ENCODE measurements around the gene TMCO2. TPM values are rescaled to one million over a fixed set of nuclear protein-coding genes. Genes with fewer than 3 reads are reported as not detected.

Gene TMCO2
- total and polyA plus RNA-seq, 8 donors = not detected

DNA sequence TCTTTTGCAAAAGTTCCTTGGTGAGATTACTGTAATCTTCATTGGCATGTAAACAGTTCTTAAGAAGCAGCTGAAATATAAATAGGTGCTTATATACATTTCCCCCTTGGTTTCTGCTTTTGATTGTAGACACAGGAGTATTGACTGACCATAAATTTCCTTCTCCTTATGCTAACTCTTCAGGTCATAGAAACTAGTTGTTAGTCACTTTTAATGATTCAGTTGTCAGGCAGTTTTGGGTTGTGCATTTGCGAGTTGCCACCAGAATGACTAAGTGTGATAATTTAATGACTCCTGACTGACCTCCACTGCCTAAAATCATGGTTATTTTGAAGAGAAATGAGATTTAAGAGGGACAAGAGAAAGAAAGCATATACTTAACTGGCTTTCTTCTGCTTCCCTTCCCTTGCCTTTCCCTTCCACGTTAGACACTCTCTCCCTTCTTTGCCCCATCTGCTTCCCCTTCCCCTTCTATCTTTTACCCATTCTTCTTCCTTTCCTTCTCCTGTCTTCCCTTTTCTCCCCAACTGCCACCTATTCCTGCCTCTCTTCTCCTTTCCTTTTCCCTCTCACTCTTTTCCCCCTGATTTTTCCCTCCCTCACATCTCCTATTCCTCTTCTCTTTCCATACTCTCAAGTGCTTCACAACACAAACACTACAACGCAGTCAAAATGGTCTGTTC, 22.6 kb downstream of the TMCO2 start:
- no peak overlapping the region for H3K4me3 ChIP-seq
- peaks cover 31 to 93% (median 78%) of the 10 kb centered on the region in 4 donors for H3K36me3 ChIP-seq
- no peaks in the 10 kb centered on the region for H3K27me3 ChIP-seq
- peaks cover 0 to 41% (median 20%) of the 10 kb centered on the region in 4 donors for H3K4me1 ChIP-seq
- intact Hi-C loops (cut with DNase I; ENCODE audit: low total_unique reads) = no loop called here
- WGBS, 5 donors = 56 to 84% (median 69%) methylated on average over 3 of the region's 3 CpGs
- no peaks in the 10 kb centered on the region for H3K9me3 ChIP-seq
- H3K27ac ChIP-seq = no peak overlapping the region
- TF ChIP-seq POLR2AphosphoS5 (IDR thresholded peaks at IDR 0.05) = no peak
- no peak for TF ChIP-seq POLR2A (IDR thresholded peaks at IDR 0.05)
- TF ChIP-seq, protein P1, sequence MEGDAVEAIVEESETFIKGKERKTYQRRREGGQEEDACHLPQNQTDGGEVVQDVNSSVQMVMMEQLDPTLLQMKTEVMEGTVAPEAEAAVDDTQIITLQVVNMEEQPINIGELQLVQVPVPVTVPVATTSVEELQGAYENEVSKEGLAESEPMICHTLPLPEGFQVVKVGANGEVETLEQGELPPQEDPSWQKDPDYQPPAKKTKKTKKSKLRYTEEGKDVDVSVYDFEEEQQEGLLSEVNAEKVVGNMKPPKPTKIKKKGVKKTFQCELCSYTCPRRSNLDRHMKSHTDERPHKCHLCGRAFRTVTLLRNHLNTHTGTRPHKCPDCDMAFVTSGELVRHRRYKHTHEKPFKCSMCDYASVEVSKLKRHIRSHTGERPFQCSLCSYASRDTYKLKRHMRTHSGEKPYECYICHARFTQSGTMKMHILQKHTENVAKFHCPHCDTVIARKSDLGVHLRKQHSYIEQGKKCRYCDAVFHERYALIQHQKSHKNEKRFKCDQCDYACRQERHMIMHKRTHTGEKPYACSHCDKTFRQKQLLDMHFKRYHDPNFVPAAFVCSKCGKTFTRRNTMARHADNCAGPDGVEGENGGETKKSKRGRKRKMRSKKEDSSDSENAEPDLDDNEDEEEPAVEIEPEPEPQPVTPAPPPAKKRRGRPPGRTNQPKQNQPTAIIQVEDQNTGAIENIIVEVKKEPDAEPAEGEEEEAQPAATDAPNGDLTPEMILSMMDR (IDR thresholded peaks at IDR 0.05) = no peak
- TF ChIP-seq EP300 (IDR thresholded peaks at IDR 0.05) = no peak
- no peak for DNase-seq

DNA sequence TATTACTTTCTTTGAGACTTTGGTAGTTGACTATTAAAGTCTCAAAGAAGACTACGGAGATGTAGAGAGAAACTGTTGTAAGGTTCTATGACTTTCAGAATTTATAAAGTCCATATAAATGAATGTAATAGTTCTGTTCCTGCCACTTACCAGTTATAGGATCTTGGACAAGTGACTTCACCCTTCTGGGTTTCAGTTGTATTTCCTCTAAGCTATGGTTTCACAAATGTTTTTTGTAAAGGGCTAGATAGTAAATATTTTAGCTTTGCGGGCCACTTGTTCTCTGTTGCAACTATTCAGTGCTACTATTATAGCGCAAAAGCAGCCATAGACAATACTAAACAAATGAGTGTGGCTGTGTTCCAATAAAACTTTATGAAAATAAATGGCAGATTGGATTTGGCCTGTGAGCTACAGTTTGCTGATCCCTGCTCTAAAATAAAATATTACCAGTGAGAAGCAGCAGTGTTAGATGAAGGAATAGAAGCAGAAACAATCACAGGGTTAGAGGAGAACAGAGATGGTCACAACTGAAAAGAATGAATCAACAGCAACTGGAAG, 25.0 kb downstream of the TMCO2 start:
- peaks cover 0 to 21% (median 9%) of the 10 kb centered on the region in 4 donors for H3K4me1 ChIP-seq
- DNase-seq = no peak
- H3K4me3 ChIP-seq = no peak overlapping the region
- H3K36me3 ChIP-seq = peaks cover 31 to 97% (median 92%) of the 10 kb centered on the region in 4 donors
- TF ChIP-seq POLR2A (IDR thresholded peaks at IDR 0.05) (no peak), POLR2AphosphoS5 (IDR thresholded peaks at IDR 0.05) (no peak), EP300 (IDR thresholded peaks at IDR 0.05) (no peak)
- TF ChIP-seq, protein P1 (IDR thresholded peaks at IDR 0.05) = no peak
- H3K27me3 ChIP-seq = no peaks in the 10 kb centered on the region
- H3K9me3 ChIP-seq = no peaks in the 10 kb centered on the region
- H3K27ac ChIP-seq = no peak overlapping the region
- WGBS, 5 donors = 87 to 95% (median 93%) methylated on average over 3 of the region's 3 CpGs
- intact Hi-C loops (cut with DNase I; ENCODE audit: low total_unique reads) = no loop called here

DNA sequence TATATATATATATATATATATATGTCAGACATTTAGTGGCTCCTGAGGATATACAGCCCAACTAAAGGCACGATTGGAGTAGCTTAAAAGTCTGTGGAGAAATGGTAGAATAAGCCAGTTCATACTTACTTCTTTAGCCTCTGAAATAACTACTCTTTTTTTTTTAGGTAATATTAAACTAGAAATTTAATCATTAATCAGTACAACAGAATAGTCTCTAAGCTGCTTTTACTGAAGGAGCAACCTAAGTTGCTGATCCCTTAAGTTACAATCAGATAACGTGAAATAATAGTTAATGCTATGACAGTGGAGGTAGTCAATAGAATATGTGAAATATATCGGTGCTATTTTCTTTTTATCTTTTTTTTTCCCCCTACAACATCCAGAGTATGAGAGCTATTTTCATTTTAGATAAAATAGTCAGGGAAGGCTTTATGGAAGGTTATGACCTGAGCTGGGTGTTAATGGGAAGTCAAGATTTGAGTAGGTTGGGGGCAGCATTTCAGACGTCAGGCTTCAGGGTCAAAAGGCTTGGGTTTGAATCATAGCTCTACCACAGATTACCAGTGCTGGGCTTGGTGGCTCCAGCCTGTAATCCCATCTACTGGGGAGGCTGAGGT, 25.9 kb downstream of the TMCO2 start:
- H3K27me3 ChIP-seq = no peaks in the 10 kb centered on the region

DNA sequence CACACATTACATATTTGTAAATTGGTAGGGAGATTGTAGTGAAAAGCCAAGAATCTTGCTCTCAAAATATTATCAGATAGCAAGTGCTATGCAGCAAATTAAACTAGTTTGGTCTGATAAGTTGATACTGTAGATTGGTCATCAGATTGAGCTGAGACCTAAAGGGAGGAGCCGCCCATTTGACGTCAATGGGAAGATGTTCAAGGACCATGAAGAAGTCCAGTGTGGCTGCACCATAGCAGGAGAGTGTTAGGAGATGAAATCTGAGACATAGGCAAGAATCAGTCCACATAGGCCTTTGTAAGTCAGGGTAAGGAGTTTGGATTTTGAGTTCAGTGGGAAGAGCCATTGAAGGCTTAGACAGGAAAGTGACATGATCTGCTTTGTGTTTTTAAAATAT, 26.6 kb downstream of the TMCO2 start:
- no peak overlapping the region for H3K4me3 ChIP-seq
- peaks cover 26 to 92% (median 88%) of the 10 kb centered on the region in 4 donors for H3K36me3 ChIP-seq
- DNase-seq = no peak
- no peaks in the 10 kb centered on the region for H3K9me3 ChIP-seq
- no peak overlapping the region for H3K27ac ChIP-seq
- H3K4me1 ChIP-seq = peaks cover 0 to 9% (median 0%) of the 10 kb centered on the region in 4 donors
- TF ChIP-seq, protein P1 (IDR thresholded peaks at IDR 0.05) = no peak
- WGBS, 5 donors = 94 to 100% (median 95%) methylated on average over 2 of the region's 2 CpGs
- no peaks in the 10 kb centered on the region for H3K27me3 ChIP-seq
- intact Hi-C loops (cut with DNase I; ENCODE audit: low total_unique reads) = no loop called here

More for the DNA sequence above, 25.9 kb downstream of the TMCO2 start:
- no peak overlapping the region for H3K4me3 ChIP-seq
- TF ChIP-seq POLR2A (IDR thresholded peaks at IDR 0.05) (no peak), POLR2AphosphoS5 (IDR thresholded peaks at IDR 0.05) (no peak), EP300 (IDR thresholded peaks at IDR 0.05) (no peak)
- TF ChIP-seq, protein P1 (IDR thresholded peaks at IDR 0.05) = no peak
- peaks cover 0 to 12% (median under 1%) of the 10 kb centered on the region in 4 donors for H3K4me1 ChIP-seq
- intact Hi-C loops (cut with DNase I; ENCODE audit: low total_unique reads) = no loop called here
- no peak overlapping the region for H3K27ac ChIP-seq
- no peak for DNase-seq
- peaks cover 28 to 92% (median 89%) of the 10 kb centered on the region in 4 donors for H3K36me3 ChIP-seq
- 41 to 71% (median 51%) methylated on average over 4 of the region's 4 CpGs for WGBS, 5 donors
- H3K9me3 ChIP-seq = no peaks in the 10 kb centered on the region

All from stomach (tissue), 9 donors.